ENCODE data around the gene MYH10. TPM values are rescaled to one million over a fixed set of nuclear protein-coding genes. Genes with fewer than 3 reads are reported as not detected.

MYH10 gene
- total RNA-seq, 1 experiment from 2014 or later = 74.0 TPM

DNA sequence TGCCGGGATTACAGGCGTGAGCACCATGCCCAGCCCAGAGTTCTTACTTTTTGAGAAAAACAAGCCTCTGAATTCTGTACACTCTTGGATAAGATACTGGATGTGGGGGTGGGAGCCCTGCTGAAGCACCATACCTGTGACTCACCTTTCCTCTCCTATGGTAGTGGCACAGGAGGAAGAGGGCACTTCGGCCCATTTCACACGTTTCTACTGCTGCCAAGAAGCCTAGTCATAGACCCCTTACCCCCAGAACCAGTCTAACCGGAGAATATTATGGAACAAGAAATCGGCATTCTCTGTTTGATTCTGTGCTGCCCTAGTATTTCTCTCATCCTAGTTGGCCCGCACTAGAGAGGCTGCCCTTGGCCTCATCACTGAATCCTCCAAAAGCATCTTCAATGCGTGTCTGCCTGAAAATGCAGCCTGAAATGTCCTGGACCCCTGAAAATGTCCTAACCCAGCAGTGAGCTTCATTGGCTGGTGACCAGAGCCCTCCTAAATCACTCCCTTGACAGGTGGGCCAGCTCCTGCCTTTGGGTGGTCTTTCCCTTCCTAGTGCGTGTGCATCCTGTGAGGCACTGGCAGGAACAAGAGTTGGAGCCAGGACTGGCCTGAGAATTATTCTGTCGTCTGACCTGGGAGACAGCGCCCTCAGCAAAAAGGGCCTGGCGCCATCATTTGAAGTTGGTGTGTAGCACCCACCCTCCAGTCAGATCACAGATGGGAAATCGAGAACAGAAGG is 156.9 kb downstream of the MYH10 start:
- no TSS peak for BruUV-seq (replicated peaks)
- H3K36me3 Mint-ChIP-seq (ENCODE audit: insufficient read depth, unreplicated experiment) = peaks cover 61% of the 10 kb centered on the region
- H3K4me3 Mint-ChIP-seq (ENCODE audit: unreplicated experiment) = no peak overlapping the region
- H3K27me3 Mint-ChIP-seq (ENCODE audit: insufficient read depth, unreplicated experiment) = no peaks in the 10 kb centered on the region
- H3K4me1 Mint-ChIP-seq (ENCODE audit: low read depth, unreplicated experiment) = no peaks in the 10 kb centered on the region
- no peaks in the 10 kb centered on the region for H3K9me3 ChIP-seq
- no peaks in the 10 kb centered on the region for H3K27me3 ChIP-seq (replicated peaks; ENCODE audit: control insufficient read depth, insufficient read depth, low read length)
- no peaks in the 10 kb centered on the region for H3K36me3 ChIP-seq (ENCODE audit: control insufficient read depth, insufficient read depth, low read length)
- intact Hi-C loops (cut with micrococcal nuclease; ENCODE audit: unreplicated experiment) = no loop called here
- no peaks in the 10 kb centered on the region for H3K9me3 Mint-ChIP-seq (ENCODE audit: unreplicated experiment)
- TF ChIP-seq, protein P1, sequence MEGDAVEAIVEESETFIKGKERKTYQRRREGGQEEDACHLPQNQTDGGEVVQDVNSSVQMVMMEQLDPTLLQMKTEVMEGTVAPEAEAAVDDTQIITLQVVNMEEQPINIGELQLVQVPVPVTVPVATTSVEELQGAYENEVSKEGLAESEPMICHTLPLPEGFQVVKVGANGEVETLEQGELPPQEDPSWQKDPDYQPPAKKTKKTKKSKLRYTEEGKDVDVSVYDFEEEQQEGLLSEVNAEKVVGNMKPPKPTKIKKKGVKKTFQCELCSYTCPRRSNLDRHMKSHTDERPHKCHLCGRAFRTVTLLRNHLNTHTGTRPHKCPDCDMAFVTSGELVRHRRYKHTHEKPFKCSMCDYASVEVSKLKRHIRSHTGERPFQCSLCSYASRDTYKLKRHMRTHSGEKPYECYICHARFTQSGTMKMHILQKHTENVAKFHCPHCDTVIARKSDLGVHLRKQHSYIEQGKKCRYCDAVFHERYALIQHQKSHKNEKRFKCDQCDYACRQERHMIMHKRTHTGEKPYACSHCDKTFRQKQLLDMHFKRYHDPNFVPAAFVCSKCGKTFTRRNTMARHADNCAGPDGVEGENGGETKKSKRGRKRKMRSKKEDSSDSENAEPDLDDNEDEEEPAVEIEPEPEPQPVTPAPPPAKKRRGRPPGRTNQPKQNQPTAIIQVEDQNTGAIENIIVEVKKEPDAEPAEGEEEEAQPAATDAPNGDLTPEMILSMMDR (IDR thresholded peaks at IDR 0.05; ENCODE audit: insufficient read depth in 1 of 2, low read depth in 1 of 2, low read length in 1 of 2, severe bottlenecking in 1 of 2, unreplicated experiment in 1 of 2) = no peak
- POLR2A ChIA-PET = no interaction called here
- CTCF ChIA-PET = no interaction called here
- no peaks in the 10 kb centered on the region for H3K4me1 ChIP-seq
- H3K4me3 ChIP-seq (ENCODE audit: low read depth, low read length) = no peak overlapping the region
- H3K27ac Mint-ChIP-seq (ENCODE audit: unreplicated experiment) = no peak overlapping the region
- DNase-seq = no peak

DNA sequence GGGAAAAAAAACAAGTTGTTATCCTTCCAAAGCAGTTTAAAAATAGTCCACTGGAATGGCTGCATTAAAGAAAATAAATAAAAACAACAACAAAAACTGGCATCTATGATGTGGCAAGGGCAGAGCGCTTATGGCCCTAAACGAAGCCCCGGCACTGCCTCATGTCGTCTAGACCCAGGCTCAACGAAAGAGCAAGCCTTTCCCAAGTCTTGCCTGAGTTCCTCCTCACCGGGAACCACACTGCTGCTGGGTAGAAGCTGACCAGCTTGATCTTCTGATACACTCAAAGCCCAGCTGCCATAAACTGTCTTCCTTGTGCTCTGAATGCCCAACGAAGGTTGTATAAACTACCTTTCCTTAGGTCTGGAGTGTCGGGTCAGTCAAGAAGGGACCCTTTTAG is 157.9 kb downstream of the MYH10 start:
- DNase-seq = no peak
- Mint-ChIP-seq H3K4me1 (ENCODE audit: low read depth, unreplicated experiment) (no peaks in the 10 kb centered on the region), H3K27me3 (ENCODE audit: insufficient read depth, unreplicated experiment) (no peaks in the 10 kb centered on the region), H3K27ac (ENCODE audit: unreplicated experiment) (no peak overlapping the region), H3K9me3 (ENCODE audit: unreplicated experiment) (no peaks in the 10 kb centered on the region), H3K36me3 (ENCODE audit: insufficient read depth, unreplicated experiment) (peaks cover 54% of the 10 kb centered on the region), H3K4me3 (ENCODE audit: unreplicated experiment) (no peak overlapping the region)
- TF ChIP-seq, protein P1 (IDR thresholded peaks at IDR 0.05; ENCODE audit: insufficient read depth in 1 of 2, low read depth in 1 of 2, low read length in 1 of 2, severe bottlenecking in 1 of 2, unreplicated experiment in 1 of 2) = no peak
- Histone ChIP-seq H3K4me3 (ENCODE audit: low read depth, low read length) (no peak overlapping the region), H3K4me1 (no peaks in the 10 kb centered on the region), H3K9me3 (no peaks in the 10 kb centered on the region), H3K36me3 (ENCODE audit: control insufficient read depth, insufficient read depth, low read length) (no peaks in the 10 kb centered on the region), H3K27me3 (replicated peaks; ENCODE audit: control insufficient read depth, insufficient read depth, low read length) (no peaks in the 10 kb centered on the region)
- ChIA-PET POLR2A (no interaction called here), CTCF (no interaction called here)
- intact Hi-C loops (cut with micrococcal nuclease; ENCODE audit: unreplicated experiment) = no loop called here
- no TSS peak for BruUV-seq (replicated peaks)

DNA sequence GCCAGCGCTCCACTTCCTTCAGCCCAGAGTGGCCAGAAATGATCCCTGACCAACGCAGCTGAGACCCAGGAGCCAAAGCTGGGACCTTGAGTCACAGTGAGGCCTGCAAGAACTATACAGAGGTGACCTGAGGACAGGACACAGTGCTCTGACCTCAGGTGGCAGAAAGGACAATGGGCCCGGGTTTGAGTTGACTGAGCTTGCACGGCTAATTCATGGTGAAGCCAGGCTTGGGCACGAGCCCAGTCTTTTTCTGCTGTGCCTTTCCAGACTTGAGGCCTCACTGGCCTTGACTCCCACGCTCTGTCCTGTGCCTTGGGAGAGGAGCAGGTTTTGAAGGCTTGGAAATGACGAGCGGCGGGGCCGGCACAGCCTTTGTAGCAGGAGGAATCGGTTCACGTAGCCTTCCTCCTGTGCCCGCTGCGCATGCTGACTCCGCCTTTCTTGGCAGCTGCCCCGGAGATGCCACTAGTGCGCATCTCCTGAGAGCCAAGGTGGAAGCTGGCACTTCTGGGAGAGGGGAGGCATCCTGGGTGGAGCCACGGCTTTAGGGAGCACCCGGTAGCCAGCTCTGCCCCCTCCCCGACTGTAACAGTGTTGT is 160.0 kb downstream of the MYH10 start:
- H3K4me1 Mint-ChIP-seq (ENCODE audit: low read depth, unreplicated experiment) = no peaks in the 10 kb centered on the region
- Histone ChIP-seq H3K9me3 (no peaks in the 10 kb centered on the region), H3K4me1 (no peaks in the 10 kb centered on the region), H3K4me3 (ENCODE audit: low read depth, low read length) (no peak overlapping the region), H3K36me3 (ENCODE audit: control insufficient read depth, insufficient read depth, low read length) (no peaks in the 10 kb centered on the region), H3K27me3 (replicated peaks; ENCODE audit: control insufficient read depth, insufficient read depth, low read length) (no peaks in the 10 kb centered on the region)
- H3K27me3 Mint-ChIP-seq (ENCODE audit: insufficient read depth, unreplicated experiment) = no peaks in the 10 kb centered on the region
- H3K9me3 Mint-ChIP-seq (ENCODE audit: unreplicated experiment) = no peaks in the 10 kb centered on the region
- intact Hi-C loops (cut with micrococcal nuclease; ENCODE audit: unreplicated experiment) = no loop called here
- POLR2A ChIA-PET = no interaction called here
- no peak overlapping the region for H3K4me3 Mint-ChIP-seq (ENCODE audit: unreplicated experiment)
- no TSS peak for BruUV-seq (replicated peaks)
- DNase-seq = no peak
- H3K27ac Mint-ChIP-seq (ENCODE audit: unreplicated experiment) = no peak overlapping the region
- CTCF ChIA-PET = no interaction called here
- H3K36me3 Mint-ChIP-seq (ENCODE audit: insufficient read depth, unreplicated experiment) = peaks cover 50% of the 10 kb centered on the region
- TF ChIP-seq, protein P1 (IDR thresholded peaks at IDR 0.05; ENCODE audit: insufficient read depth in 1 of 2, low read depth in 1 of 2, low read length in 1 of 2, severe bottlenecking in 1 of 2, unreplicated experiment in 1 of 2) = no peak
